Trophoblast cell (in vitro differentiated cells and primary cell): ENCODE measurements around the gene IFI30.

Experiments used
- DNase-seq, 2 donors: peaks; one replicate each; pipeline ENCODE4 v3.0.0-alpha.2; 2016
- H2AFZ ChIP-seq: 2 replicates; pipeline ENCODE4 v1.6.1; 2013; ENCODE audit warnings: low read length, moderate library complexity, mild to moderate bottlenecking; ENCODE audit not compliant: insufficient read depth, poor library complexity
- H2AK5ac ChIP-seq: 2 replicates; pipeline ENCODE4 v1.6.1; 2013; ENCODE audit warnings: mild to moderate bottlenecking, low read length
- H2BK120ac ChIP-seq: 2 replicates; pipeline ENCODE4 v1.6.1; 2013; ENCODE audit warnings: low read length, mild to moderate bottlenecking, moderate library complexity; ENCODE audit not compliant: insufficient read depth, poor library complexity
- H2BK12ac ChIP-seq: 2 replicates; pipeline ENCODE4 v1.6.1; 2013; ENCODE audit warnings: mild to moderate bottlenecking, low read length, moderate library complexity
- H2BK5ac ChIP-seq: 2 replicates; pipeline ENCODE4 v1.6.1; 2013; ENCODE audit warnings: low read length, low read depth, moderate library complexity, mild to moderate bottlenecking; ENCODE audit not compliant: poor library complexity
- H3K14ac ChIP-seq: 2 replicates; pipeline ENCODE4 v1.6.1; 2013; ENCODE audit warnings: mild to moderate bottlenecking, low read length
- H3K18ac ChIP-seq: 2 replicates; pipeline ENCODE4 v1.6.1; 2013; ENCODE audit warnings: mild to moderate bottlenecking, low read length
- H3K23ac ChIP-seq: 2 replicates; pipeline ENCODE4 v1.6.1; 2013; ENCODE audit warnings: low read length
- H3K27ac ChIP-seq: 2 replicates; pipeline ENCODE4 v1.5.1; 2013; ENCODE audit warnings: low read depth, mild to moderate bottlenecking, inconsistent platforms, low read length, moderate library complexity
- H3K27me3 ChIP-seq: 2 replicates; pipeline ENCODE4 v1.6.1; 2013; ENCODE audit warnings: inconsistent platforms, mild to moderate bottlenecking, low read length, moderate library complexity; ENCODE audit not compliant: insufficient read depth
- H3K36me3 ChIP-seq, 2 experiments: 1 replicate in 1 of 2; 2 replicates in 1 of 2; pipeline ENCODE4 v1.6.1; 2013; ENCODE audit warnings: low read length in 2 of 2, mild to moderate bottlenecking in 2 of 2, moderate library complexity in 1 of 2; ENCODE audit not compliant: insufficient read depth in 2 of 2, control insufficient read depth in 1 of 2
- H3K4ac ChIP-seq: 2 replicates; pipeline ENCODE4 v1.6.1; 2013; ENCODE audit warnings: low read depth, mild to moderate bottlenecking, low read length, moderate library complexity
- H3K4me1 ChIP-seq, 2 experiments: 1 replicate in 1 of 2; 2 replicates in 1 of 2; pipeline ENCODE4 v1.6.1; 2013; ENCODE audit warnings: low read length in 2 of 2, mild to moderate bottlenecking in 2 of 2, moderate library complexity in 1 of 2; ENCODE audit not compliant: insufficient read depth in 2 of 2, control insufficient read depth in 1 of 2
- H3K4me2 ChIP-seq: 2 replicates; pipeline ENCODE4 v1.6.1; 2013; ENCODE audit warnings: inconsistent platforms, mild to moderate bottlenecking, low read length, moderate library complexity
- H3K4me3 ChIP-seq: 2 replicates; pipeline ENCODE4 v1.5.1; 2013; ENCODE audit warnings: mild to moderate bottlenecking, low read depth, low read length, inconsistent platforms
- H3K79me1 ChIP-seq: one replicate; pipeline ENCODE4 v1.6.1; 2013; ENCODE audit warnings: low read length
- H3K79me2 ChIP-seq: 2 replicates; pipeline ENCODE4 v1.6.1; 2013; ENCODE audit warnings: low read length, mild to moderate bottlenecking; ENCODE audit not compliant: control insufficient read depth, insufficient read depth, poor library complexity
- H3K9ac ChIP-seq: 2 replicates; pipeline ENCODE4 v1.6.1; 2013; ENCODE audit warnings: mild to moderate bottlenecking, low read length
- H3K9me3 ChIP-seq: 2 replicates; pipeline ENCODE4 v1.6.1; 2013; ENCODE audit warnings: low read depth, mild to moderate bottlenecking, control low read depth, inconsistent platforms, low read length; ENCODE audit not compliant: insufficient read depth
- H4K12ac ChIP-seq: 2 replicates; pipeline ENCODE4 v1.6.1; 2013; ENCODE audit warnings: low read depth, mild to moderate bottlenecking, low read length, moderate library complexity
- H4K8ac ChIP-seq: 2 replicates; pipeline ENCODE4 v1.6.1; 2013; ENCODE audit warnings: low read depth, mild to moderate bottlenecking, low read length, moderate library complexity
- H4K91ac ChIP-seq: one replicate; pipeline ENCODE4 v1.6.1; 2013; ENCODE audit warnings: low read depth, mild to moderate bottlenecking, low read length, moderate library complexity
- WGBS: extraction: QIAGEN DNeasy Blood & Tissue Kit; methylation state at CpG from one replicate; pipeline ENCODE4 v1.1.7; 2013; ENCODE audit warnings: missing lambda C conversion rate; ENCODE audit not compliant: insufficient read length, insufficient coverage; ENCODE audit errors: extremely low coverage; 5-methylcytosine and 5-hydroxymethylcytosine counted together

IFI30 gene

GRCh38 chr19:18218159-18218558, 44.5 kb downstream of the IFI30 start:
- no peak overlapping the region for H2BK5ac ChIP-seq
- no peaks in the 10 kb centered on the region for H3K36me3 ChIP-seq
- no peak for DNase-seq
- no peak overlapping the region for H4K8ac ChIP-seq
- H4K12ac ChIP-seq: no peak overlapping the region
- no CpG with 5 or more reads among the region's 17 CpGs for WGBS
- H3K9me3 ChIP-seq: no peaks in the 10 kb centered on the region
- H3K79me2 ChIP-seq: no peaks in the 10 kb centered on the region
- no peak overlapping the region for H2BK12ac ChIP-seq
- no peak overlapping the region for H2BK120ac ChIP-seq
- H3K4me2 ChIP-seq: no peak overlapping the region
- H2AK5ac ChIP-seq: no peak overlapping the region
- no peaks in the 10 kb centered on the region for H3K4me1 ChIP-seq
- H4K91ac ChIP-seq: no peak overlapping the region
- no peak overlapping the region for H2AFZ ChIP-seq
- no peak overlapping the region for H3K4ac ChIP-seq
- H3K23ac ChIP-seq: no peak overlapping the region
- no peak overlapping the region for H3K27ac ChIP-seq
- H3K9ac ChIP-seq: no peak overlapping the region
- no peak overlapping the region for H3K4me3 ChIP-seq
- no peak overlapping the region for H3K14ac ChIP-seq
- no peaks in the 10 kb centered on the region for H3K27me3 ChIP-seq
- H3K18ac ChIP-seq: no peak overlapping the region
- no peaks in the 10 kb centered on the region for H3K79me1 ChIP-seq

- Histone ChIP-seq H3K9ac (no peak overlapping the region), H2AFZ (no peak overlapping the region), H3K4me1 (no peaks in the 10 kb centered on the region), H3K4me3 (no peak overlapping the region), H3K14ac (no peak overlapping the region), H4K91ac (no peak overlapping the region), H3K79me1 (no peaks in the 10 kb centered on the region), H3K36me3 (no peaks in the 10 kb centered on the region), H3K4me2 (no peak overlapping the region), H3K23ac (no peak overlapping the region), H4K8ac (no peak overlapping the region), H2BK12ac (no peak overlapping the region), H3K27ac (no peak overlapping the region), H3K27me3 (no peaks in the 10 kb centered on the region), H2AK5ac (no peak overlapping the region), H4K12ac (no peak overlapping the region), H3K4ac (no peak overlapping the region), H2BK120ac (no peak overlapping the region), H3K79me2 (no peaks in the 10 kb centered on the region), H3K9me3 (no peaks in the 10 kb centered on the region), H2BK5ac (no peak overlapping the region), H3K18ac (no peak overlapping the region)
- DNase-seq: no peak
- no CpG with 5 or more reads among the region's 3 CpGs for WGBS
Observed at GRCh38 chr19:18218600-18218999, 45.0 kb downstream of the IFI30 start.

GRCh38 chr19:18219911-18220631, 46.5 kb downstream of the IFI30 start:
- Histone ChIP-seq H4K91ac (no peak overlapping the region), H2AK5ac (no peak overlapping the region), H3K27ac (no peak overlapping the region), H3K4me3 (no peak overlapping the region), H3K18ac (no peak overlapping the region), H3K14ac (no peak overlapping the region), H4K12ac (no peak overlapping the region), H2BK5ac (no peak overlapping the region), H4K8ac (no peak overlapping the region), H2BK12ac (no peak overlapping the region), H3K9ac (no peak overlapping the region), H3K23ac (no peak overlapping the region), H3K79me1 (peaks cover 10% of the 10 kb centered on the region), H3K27me3 (no peaks in the 10 kb centered on the region), H3K4me1 (peaks cover 3 to 4% of the 10 kb centered on the region in 2 experiments), H3K4me2 (no peak overlapping the region), H2AFZ (no peak overlapping the region), H3K36me3 (no peaks in the 10 kb centered on the region), H3K4ac (no peak overlapping the region), H3K9me3 (no peaks in the 10 kb centered on the region), H3K79me2 (peaks cover 3% of the 10 kb centered on the region), H2BK120ac (no peak overlapping the region)
- WGBS: no CpG with 5 or more reads among the region's 28 CpGs
- no peak for DNase-seq

- no peak overlapping the region for H3K9ac ChIP-seq
- H2BK12ac ChIP-seq: no peak overlapping the region
- WGBS: no CpG with 5 or more reads among the region's 33 CpGs
- no peak overlapping the region for H4K8ac ChIP-seq
- no peak overlapping the region for H3K18ac ChIP-seq
- no peak overlapping the region for H3K4me3 ChIP-seq
- H3K4me2 ChIP-seq: no peak overlapping the region
- H3K14ac ChIP-seq: no peak overlapping the region
- H2AFZ ChIP-seq: no peak overlapping the region
- no peaks in the 10 kb centered on the region for H3K36me3 ChIP-seq
- H2BK5ac ChIP-seq: no peak overlapping the region
- H2BK120ac ChIP-seq: no peak overlapping the region
- peaks cover 6% of the 10 kb centered on the region for H3K27me3 ChIP-seq
- no peak overlapping the region for H2AK5ac ChIP-seq
- H4K91ac ChIP-seq: no peak overlapping the region
- no peak overlapping the region for H4K12ac ChIP-seq
- no peaks in the 10 kb centered on the region for H3K9me3 ChIP-seq
- peaks cover 7 to 10% of the 10 kb centered on the region in 2 experiments for H3K4me1 ChIP-seq
- peaks cover 10% of the 10 kb centered on the region for H3K79me1 ChIP-seq
- DNase-seq: peak in 1 of 2 donors; percentile 34
- no peak overlapping the region for H3K23ac ChIP-seq
- no peak overlapping the region for H3K27ac ChIP-seq
- H3K79me2 ChIP-seq: peaks cover 3% of the 10 kb centered on the region
- no peak overlapping the region for H3K4ac ChIP-seq
Observed at GRCh38 chr19:18220632-18221275, 47.1 kb downstream of the IFI30 start.
